BLaER1 treated with 17β-estradiol and CSF1 and Interleukin-3, amounts not matched to agents 10 nM and 100 nM (cell line): ENCODE data around the gene CFAP99.

Experiments used
- H3K27ac ChIP-seq, 11 experiments: shearing (Covaris generic); formaldehyde crosslinking; 2 replicates each; pipeline ENCODE4 v1.8.1; 2022
- H3K27me3 ChIP-seq, 11 experiments: shearing (Covaris generic); formaldehyde crosslinking; 2 replicates each; pipeline ENCODE4 v1.8.1; 2022
- H3K36me3 ChIP-seq, 11 experiments: shearing (Covaris generic); formaldehyde crosslinking; 2 replicates each; pipeline ENCODE4 v1.8.1; 2022
- H3K4me1 ChIP-seq, 10 experiments: shearing (Covaris generic); formaldehyde crosslinking; 2 replicates each; pipeline ENCODE4 v1.8.1; 2022
- H3K4me2 ChIP-seq, 11 experiments: shearing (Covaris generic); formaldehyde crosslinking; 2 replicates each; pipeline ENCODE4 v1.8.1; 2022
- H3K4me3 ChIP-seq, 10 experiments: shearing (Covaris generic); formaldehyde crosslinking; 2 replicates each; pipeline ENCODE4 v1.8.1; 2022
- H3K9ac ChIP-seq, 11 experiments: shearing (Covaris generic); formaldehyde crosslinking; 2 replicates each; pipeline ENCODE4 v1.8.1; 2022
- H3K9me3 ChIP-seq, 11 experiments: shearing (Covaris generic); formaldehyde crosslinking; replicated peaks in 1 of 11; 2 replicates each; pipeline ENCODE4 v1.8.1; 2022
- H4K20me1 ChIP-seq, 11 experiments: shearing (Covaris generic); formaldehyde crosslinking; 2 replicates each; pipeline ENCODE4 v1.8.1; 2022
- Cebpa-rat ChIP-seq, 11 experiments: shearing (Covaris generic); IDR thresholded peaks; 2 replicates each; pipeline ENCODE4 v1.8.1; 2022

CFAP99 gene

GRCh38 chr4:2442175-2442993 lies 23.6 kb downstream of the CFAP99 start:
- H3K9ac ChIP-seq: no peak overlapping the region
- H4K20me1 ChIP-seq: no peaks in the 10 kb centered on the region; a peak in 1 of 22 replicates
- H3K4me2 ChIP-seq: 0 out of 22 replicates have a peak overlapping the region, but pooled peaks of 5 of the 11 experiments have one; percentile 7 to 13 (median 10)
- TF ChIP-seq Cebpa-rat (IDR thresholded peaks at IDR 0.05): no peak
- no peaks in the 10 kb centered on the region for H3K36me3 ChIP-seq
- H3K27ac ChIP-seq: no peak overlapping the region
- no peak overlapping the region for H3K4me3 ChIP-seq
- no peaks in the 10 kb centered on the region for H3K27me3 ChIP-seq
- H3K9me3 ChIP-seq: 0 out of 22 replicates have a peak, but pooled peaks cover 0 to 8% (median 0%) of the 10 kb centered on the region in 11 experiments
- H3K4me1 ChIP-seq: peaks cover 0 to 13% (median 5%) of the 10 kb centered on the region in 10 experiments; a peak in 9 of 20 replicates

DNA sequence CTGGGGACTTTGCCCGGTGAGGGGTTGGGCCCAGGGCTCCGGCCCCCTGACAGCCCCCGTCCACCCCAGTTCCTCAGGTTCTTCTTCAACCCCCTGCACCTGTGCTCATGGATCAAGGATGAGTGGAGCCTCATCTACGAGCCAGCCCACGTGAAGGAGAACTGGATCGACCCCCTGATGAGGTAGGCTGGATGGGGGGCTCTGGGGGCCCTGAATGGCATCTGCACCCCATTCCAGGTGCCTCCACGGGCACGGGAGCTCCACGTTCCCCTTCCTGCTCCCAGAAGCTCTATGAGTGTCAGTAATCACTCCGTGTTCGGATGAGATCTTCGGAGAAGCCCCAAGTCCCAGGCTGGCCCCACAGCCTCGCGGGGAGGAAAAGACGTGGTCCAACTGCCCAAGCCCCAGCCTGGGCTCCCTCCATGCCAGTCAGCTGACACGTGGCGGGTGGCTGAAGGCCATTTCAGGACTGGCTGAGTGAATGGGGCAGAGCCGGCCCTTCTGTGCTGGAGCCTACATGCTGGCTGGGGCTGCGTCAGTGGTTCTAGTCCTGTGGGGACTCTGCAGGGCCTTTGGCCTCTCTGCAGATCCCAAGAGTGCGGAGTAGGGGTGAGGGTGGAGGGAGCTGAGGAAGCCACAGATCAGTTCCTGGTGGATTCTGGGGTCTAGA lies 24.4 kb downstream of the CFAP99 start:
- Histone ChIP-seq H4K20me1 (no peaks in the 10 kb centered on the region; a peak in 1 of 22 replicates), H3K4me1 (peaks cover 0 to 13% (median 5%) of the 10 kb centered on the region in 10 experiments; a peak in 9 of 20 replicates), H3K4me2 (no peak overlapping the region), H3K27me3 (no peaks in the 10 kb centered on the region), H3K36me3 (no peaks in the 10 kb centered on the region), H3K9ac (0 out of 22 replicates have a peak overlapping the region, but pooled peaks of 1 of the 11 experiments have one; percentile 7), H3K27ac (no peak overlapping the region), H3K4me3 (no peak overlapping the region), H3K9me3 (0 out of 22 replicates have a peak, but pooled peaks cover 0 to 8% (median 0%) of the 10 kb centered on the region in 11 experiments)
- no peak for TF ChIP-seq Cebpa-rat (IDR thresholded peaks at IDR 0.05)

- peaks cover 0 to 13% (median 5%) of the 10 kb centered on the region in 10 experiments; a peak in 9 of 20 replicates for H3K4me1 ChIP-seq
- no peaks in the 10 kb centered on the region for H3K36me3 ChIP-seq
- H3K4me2 ChIP-seq: no peak overlapping the region; a peak in 1 of 22 replicates
- 0 out of 22 replicates have a peak overlapping the region, but pooled peaks of 1 of the 11 experiments have one; percentile 7 for H3K9ac ChIP-seq
- H3K27me3 ChIP-seq: no peaks in the 10 kb centered on the region
- no peak for TF ChIP-seq Cebpa-rat (IDR thresholded peaks at IDR 0.05)
- H3K27ac ChIP-seq: no peak overlapping the region
- no peak overlapping the region for H3K4me3 ChIP-seq
- 0 out of 22 replicates have a peak, but pooled peaks cover 0 to 8% (median 0%) of the 10 kb centered on the region in 11 experiments for H3K9me3 ChIP-seq
- no peaks in the 10 kb centered on the region; a peak in 1 of 22 replicates for H4K20me1 ChIP-seq
Observed at GRCh38 chr4:2443956-2444740, 25.4 kb downstream of the CFAP99 start.

GRCh38 chr4:2445130-2445529 lies 26.4 kb downstream of the CFAP99 start:
- Histone ChIP-seq H4K20me1 (no peaks in the 10 kb centered on the region; a peak in 1 of 22 replicates), H3K4me2 (no peak overlapping the region), H3K36me3 (no peaks in the 10 kb centered on the region), H3K4me1 (peaks cover 0 to 16% (median 5%) of the 10 kb centered on the region in 10 experiments; a peak in 10 of 20 replicates), H3K27me3 (no peaks in the 10 kb centered on the region), H3K4me3 (no peak overlapping the region), H3K9ac (no peak overlapping the region), H3K9me3 (0 out of 22 replicates have a peak, but pooled peaks cover 0 to 8% (median 0%) of the 10 kb centered on the region in 11 experiments), H3K27ac (no peak overlapping the region)
- no peak for TF ChIP-seq Cebpa-rat (IDR thresholded peaks at IDR 0.05)

GRCh38 chr4:2445571-2445970 lies 26.8 kb downstream of the CFAP99 start:
- TF ChIP-seq Cebpa-rat (IDR thresholded peaks at IDR 0.05): no peak
- H3K9ac ChIP-seq: no peak overlapping the region
- H3K27ac ChIP-seq: no peak overlapping the region
- peaks cover 0 to 19% (median 5%) of the 10 kb centered on the region in 10 experiments; a peak in 10 of 20 replicates for H3K4me1 ChIP-seq
- no peaks in the 10 kb centered on the region for H3K27me3 ChIP-seq
- 0 out of 22 replicates have a peak, but pooled peaks cover 0 to 8% (median 0%) of the 10 kb centered on the region in 11 experiments for H3K9me3 ChIP-seq
- H3K36me3 ChIP-seq: no peaks in the 10 kb centered on the region
- no peak overlapping the region for H3K4me2 ChIP-seq
- peaks cover 0 to 4% (median 0%) of the 10 kb centered on the region in 11 experiments; a peak in 2 of 22 replicates for H4K20me1 ChIP-seq
- H3K4me3 ChIP-seq: no peak overlapping the region

DNA sequence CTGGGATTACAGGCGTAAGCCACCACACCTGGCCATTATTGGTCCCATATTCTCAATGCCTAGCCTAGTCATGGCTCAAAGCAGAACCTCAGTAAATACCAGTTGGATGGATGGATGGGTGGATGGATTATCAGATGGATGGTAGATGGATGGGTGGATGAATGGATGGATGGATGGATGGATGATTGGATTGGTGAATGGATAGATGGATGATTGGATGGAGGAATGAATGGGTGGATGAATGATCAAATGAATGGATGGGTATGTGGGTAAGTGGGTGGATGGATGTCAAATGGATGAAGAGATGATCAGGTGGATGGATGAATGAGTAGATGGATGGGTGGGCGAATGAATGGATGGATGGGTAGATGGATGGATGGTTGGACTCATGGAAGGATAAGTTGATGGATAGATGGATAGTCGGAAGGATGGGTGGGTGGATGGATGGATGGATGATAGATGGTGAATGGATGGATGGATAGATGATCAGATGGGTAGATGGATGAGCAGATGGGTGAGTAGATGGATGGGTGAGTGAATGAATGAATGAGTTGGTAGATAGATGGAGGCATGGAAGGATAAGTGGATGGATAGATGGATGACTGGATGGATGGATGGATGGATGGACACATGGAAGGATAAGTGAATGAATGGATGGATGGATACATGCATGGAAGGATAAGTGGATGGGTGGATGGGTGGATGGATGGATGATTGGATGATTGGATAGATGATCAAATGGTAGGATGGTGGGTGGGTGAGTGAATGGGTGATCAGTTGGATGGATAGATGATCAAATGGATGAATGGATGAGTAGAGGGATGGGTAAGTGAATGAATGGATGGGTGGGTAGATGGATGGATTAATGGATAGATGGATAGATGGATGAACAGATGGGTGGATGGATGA lies 28.2 kb downstream of the CFAP99 start:
- Histone ChIP-seq H3K4me3 (no peak overlapping the region), H3K9ac (no peak overlapping the region)

DNA sequence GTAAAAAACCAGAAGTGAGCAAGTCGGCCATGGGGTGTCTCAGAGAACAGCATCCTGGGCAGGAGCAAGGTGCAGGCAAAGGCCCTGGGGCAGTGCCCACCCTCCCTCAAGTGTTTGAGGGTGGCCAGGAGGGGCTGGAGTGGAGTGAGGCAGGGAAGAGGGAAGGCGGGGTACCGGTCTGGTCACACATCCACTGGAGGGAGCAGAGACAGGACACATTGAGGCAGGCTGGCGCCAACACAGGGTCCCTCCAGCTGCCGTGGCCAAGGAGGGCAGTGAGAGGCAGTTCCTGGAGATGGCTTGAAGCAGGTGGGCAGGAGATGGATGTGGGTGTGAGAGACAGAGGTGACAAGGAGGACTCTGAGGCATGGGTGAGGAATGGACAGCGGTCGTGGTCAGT lies 29.8 kb downstream of the CFAP99 start:
- no peaks in the 10 kb centered on the region for H3K27me3 ChIP-seq
- H3K4me3 ChIP-seq: no peak overlapping the region
- peaks cover 0 to 25% (median 14%) of the 10 kb centered on the region in 10 experiments; a peak in 11 of 20 replicates for H3K4me1 ChIP-seq
- no peak overlapping the region for H3K4me2 ChIP-seq
- no peaks in the 10 kb centered on the region for H3K36me3 ChIP-seq
- 0 out of 22 replicates have a peak, but pooled peaks cover 0 to 8% (median 0%) of the 10 kb centered on the region in 11 experiments for H3K9me3 ChIP-seq
- H3K9ac ChIP-seq: no peak overlapping the region
- H4K20me1 ChIP-seq: peaks cover 0 to 11% (median 0%) of the 10 kb centered on the region in 11 experiments; a peak in 1 of 22 replicates
- no peak for TF ChIP-seq Cebpa-rat (IDR thresholded peaks at IDR 0.05)
- no peak overlapping the region for H3K27ac ChIP-seq

More for the DNA sequence above, 28.2 kb downstream of the CFAP99 start:
- Histone ChIP-seq H3K27me3 (no peaks in the 10 kb centered on the region), H3K27ac (no peak overlapping the region), H3K36me3 (no peaks in the 10 kb centered on the region), H3K9me3 (0 out of 22 replicates have a peak, but pooled peaks cover 0 to 8% (median 0%) of the 10 kb centered on the region in 11 experiments), H4K20me1 (peaks cover 0 to 11% (median 0%) of the 10 kb centered on the region in 11 experiments; a peak in 2 of 22 replicates), H3K4me1 (peaks cover 0 to 14% (median 2%) of the 10 kb centered on the region in 10 experiments; a peak in 9 of 20 replicates), H3K4me2 (no peak overlapping the region)
- no peak for TF ChIP-seq Cebpa-rat (IDR thresholded peaks at IDR 0.05)
